Peyer's patch (tissue), 4 donors: ENCODE data around the gene PCYT2. TPM values are rescaled to one million over a fixed set of nuclear protein-coding genes. Genes with fewer than 3 reads are reported as not detected.

Experiments used
- DNase-seq, 3 donors: peaks; one replicate each; pipeline ENCODE4 v3.0.0-alpha.2; 2017 to 2019
- H3K27ac ChIP-seq, 4 donors: fragments of 200-600 bp; sonication (generic); one replicate each; pipeline ENCODE4 v1.5.1; 2016 to 2019
- H3K27me3 ChIP-seq, 2 donors: fragments of 200-600 bp; sonication (generic); one replicate each; pipeline ENCODE4 v1.5.1; 2019
- H3K36me3 ChIP-seq, 3 donors: fragments of 200-600 bp; sonication (generic); one replicate each; pipeline ENCODE4 v1.5.1; 2016 to 2019
- H3K4me1 ChIP-seq, 4 donors: fragments of 200-600 bp; sonication (generic); one replicate each; pipeline ENCODE4 v1.5.1; 2016 to 2019
- H3K4me3 ChIP-seq, 4 donors: fragments of 200-600 bp; sonication (generic); 1 replicate in 3 of 4; 2 replicates in 1 of 4; pipeline ENCODE4 v1.5.1; 2016 to 2019; ENCODE audit warnings: mild to moderate bottlenecking in 1 of 4
- H3K9me3 ChIP-seq, 4 donors: fragments of 200-600 bp; sonication (generic); one replicate each; pipeline ENCODE4 v1.5.1; 2016 to 2019; ENCODE audit warnings: mild to moderate bottlenecking in 1 of 4
- CTCF ChIP-seq, 6 experiments: fragments of 450-650 bp in 4 of 6; fragments of 200-600 bp in 2 of 6; sonication (generic) in 1 of 6; IDR thresholded peaks; one replicate each; pipeline ENCODE4 v1.5.1; 2017 to 2019; ENCODE audit warnings: antibody characterized with exemption in 6 of 6, mild to moderate bottlenecking in 3 of 6, moderate library complexity in 1 of 6
- POLR2A ChIP-seq, 2 donors: fragments of 450-650 bp; IDR thresholded peaks; one replicate each; pipeline ENCODE4 v1.5.1; 2017; ENCODE audit warnings: antibody characterized with exemption in 2 of 2, mild to moderate bottlenecking in 2 of 2, moderate library complexity in 2 of 2
- total RNA-seq, 4 donors: library from RNA; depleted of rRNA; stranded (reverse); fragments of >200 nt; gene quantifications; one replicate each; pipeline ENCODE4 v1.1.0, GENCODE V29; 2016

Gene PCYT2
- total RNA-seq, 4 donors from 2014 or later = 67.7 to 297 (median 179) TPM

- no peaks in the 10 kb centered on the region for H3K9me3 ChIP-seq
- H3K4me1 ChIP-seq = peaks cover 0 to 11% (median 8%) of the 10 kb centered on the region in 4 donors
- TF ChIP-seq POLR2A (IDR thresholded peaks at IDR 0.05) (no peak), CTCF (IDR thresholded peaks at IDR 0.05) (no peak)
- peak overlapping the region; percentile 61 to 99 (median 86) for H3K4me3 ChIP-seq
- H3K36me3 ChIP-seq = peaks cover 0 to 76% (median 5%) of the 10 kb centered on the region in 3 donors
- H3K27ac ChIP-seq = peak overlapping the region; percentile 61 to 96 (median 78)
- no peaks in the 10 kb centered on the region for H3K27me3 ChIP-seq
- DNase-seq = peak in 1 of 3 donors; percentile 22
Measured at GRCh38 chr17:81910840-81911276, 341 bp downstream of the PCYT2 start.

GRCh38 chr17:81909966-81910839 lies 996 bp downstream of the PCYT2 start:
- peak overlapping the region; percentile 61 to 99 (median 86) for H3K4me3 ChIP-seq
- H3K27ac ChIP-seq = peak overlapping the region; percentile 61 to 96 (median 78)
- no peaks in the 10 kb centered on the region for H3K27me3 ChIP-seq
- TF ChIP-seq POLR2A (IDR thresholded peaks at IDR 0.05) (peak in 1 of 2 donors; percentile 33), CTCF (IDR thresholded peaks at IDR 0.05) (peak in 1 of 6 experiments; percentile 5)
- peaks cover 0 to 76% (median under 1%) of the 10 kb centered on the region in 3 donors for H3K36me3 ChIP-seq
- no peaks in the 10 kb centered on the region for H3K9me3 ChIP-seq
- peaks cover 0 to 11% (median 8%) of the 10 kb centered on the region in 4 donors for H3K4me1 ChIP-seq
- DNase-seq = peak in 2 of 3 donors; percentile 75 to 79

- no peak overlapping the region for H3K27ac ChIP-seq
- H3K36me3 ChIP-seq = peaks cover 0 to 73% (median 0%) of the 10 kb centered on the region in 3 donors
Measured at GRCh38 chr17:81909231-81909630, 2.0 kb downstream of the PCYT2 start.

GRCh38 chr17:81908793-81909192 lies 2.4 kb downstream of the PCYT2 start:
- TF ChIP-seq POLR2A (IDR thresholded peaks at IDR 0.05) (no peak), CTCF (IDR thresholded peaks at IDR 0.05) (no peak)
- Histone ChIP-seq H3K9me3 (no peaks in the 10 kb centered on the region), H3K36me3 (peaks cover 0 to 71% (median 0%) of the 10 kb centered on the region in 3 donors), H3K27me3 (no peaks in the 10 kb centered on the region), H3K4me3 (no peak overlapping the region), H3K4me1 (peaks cover 0 to 11% (median 8%) of the 10 kb centered on the region in 4 donors), H3K27ac (no peak overlapping the region)
- DNase-seq = no peak

More at GRCh38 chr17:81909231-81909630, 2.0 kb downstream of the PCYT2 start:
- H3K27me3 ChIP-seq = no peaks in the 10 kb centered on the region
- no peaks in the 10 kb centered on the region for H3K9me3 ChIP-seq
- peak overlapping the region in 1 of 4 donors; percentile 99 for H3K4me3 ChIP-seq
- TF ChIP-seq POLR2A (IDR thresholded peaks at IDR 0.05) (no peak), CTCF (IDR thresholded peaks at IDR 0.05) (no peak)
- H3K4me1 ChIP-seq = peaks cover 0 to 11% (median 8%) of the 10 kb centered on the region in 4 donors
- DNase-seq = no peak

- peaks cover 0 to 59% (median 0%) of the 10 kb centered on the region in 3 donors for H3K36me3 ChIP-seq
- TF ChIP-seq POLR2A (IDR thresholded peaks at IDR 0.05) (no peak), CTCF (IDR thresholded peaks at IDR 0.05) (no peak)
Measured at GRCh38 chr17:81907219-81908145, 3.7 kb downstream of the PCYT2 start.

More at GRCh38 chr17:81907219-81908145, 3.7 kb downstream of the PCYT2 start:
- H3K9me3 ChIP-seq = no peaks in the 10 kb centered on the region
- H3K4me3 ChIP-seq = no peak overlapping the region
- H3K4me1 ChIP-seq = peaks cover 0 to 15% (median 10%) of the 10 kb centered on the region in 4 donors
- no peak for DNase-seq
- no peaks in the 10 kb centered on the region for H3K27me3 ChIP-seq
- H3K27ac ChIP-seq = no peak overlapping the region
